H9 (cell line): ENCODE results near the gene ZNF71. TPM values are rescaled to one million over a fixed set of nuclear protein-coding genes. Genes with fewer than 3 reads are reported as not detected.

Experiments used
- DNase-seq: peaks from one replicate; pipeline ENCODE4 v3.0.0-alpha.2; 2017
- H2AFZ ChIP-seq: one replicate; pipeline ENCODE4 v1.6.1; 2013; ENCODE audit warnings: mild to moderate bottlenecking, low read length, control low read depth, moderate library complexity
- H2AK5ac ChIP-seq: 2 replicates; pipeline ENCODE4 v1.6.1; 2013; ENCODE audit warnings: low read length, control low read depth, mixed read lengths; ENCODE audit not compliant: insufficient read length
- H2BK120ac ChIP-seq: one replicate; pipeline ENCODE4 v1.6.1; 2013; ENCODE audit warnings: low read depth, mild to moderate bottlenecking, low read length, control low read depth, inconsistent platforms; ENCODE audit not compliant: poor library complexity, severe bottlenecking
- H2BK12ac ChIP-seq: 2 replicates; pipeline ENCODE4 v1.6.1; 2013; ENCODE audit warnings: low read length, control low read depth, mixed read lengths, low read depth; ENCODE audit not compliant: insufficient read length
- H2BK15ac ChIP-seq: 2 replicates; pipeline ENCODE4 v1.6.1; 2013; ENCODE audit warnings: low read depth, low read length, control low read depth
- H2BK20ac ChIP-seq: one replicate; pipeline ENCODE4 v1.6.1; 2013; ENCODE audit warnings: low read depth, mild to moderate bottlenecking, low read length, control low read depth, inconsistent platforms; ENCODE audit not compliant: poor library complexity, severe bottlenecking
- H2BK5ac ChIP-seq: 2 replicates; pipeline ENCODE4 v1.6.1; 2013; ENCODE audit warnings: low read length, control low read depth, mixed read lengths; ENCODE audit not compliant: insufficient read length
- H3K14ac ChIP-seq: 2 replicates; pipeline ENCODE4 v1.6.1; 2013; ENCODE audit warnings: low read length, control low read depth; ENCODE audit not compliant: insufficient read depth
- H3K18ac ChIP-seq: 2 replicates; pipeline ENCODE4 v1.6.1; 2013; ENCODE audit warnings: low read depth, mild to moderate bottlenecking, mixed read lengths, low read length, control low read depth; ENCODE audit not compliant: insufficient read length
- H3K23ac ChIP-seq: 2 replicates; pipeline ENCODE4 v1.6.1; 2013; ENCODE audit warnings: low read length, control low read depth, mixed read lengths, low read depth; ENCODE audit not compliant: insufficient read length
- H3K23me2 ChIP-seq: 2 replicates; pipeline ENCODE4 v1.6.1; 2013; ENCODE audit warnings: low read depth, mild to moderate bottlenecking, mixed read lengths, low read length, control low read depth; ENCODE audit not compliant: insufficient read length, poor library complexity, severe bottlenecking
- H3K27ac ChIP-seq: 2 replicates; pipeline ENCODE4 v1.5.1; 2013; ENCODE audit warnings: low read length, control low read depth, mixed read lengths, low read depth; ENCODE audit not compliant: insufficient read length
- H3K27me3 ChIP-seq: 2 replicates; pipeline ENCODE4 v1.6.1; 2013; ENCODE audit warnings: low read length, control low read depth, inconsistent platforms; ENCODE audit not compliant: insufficient read depth
- H3K4ac ChIP-seq: 2 replicates; pipeline ENCODE4 v1.6.1; 2013; ENCODE audit warnings: low read depth, mild to moderate bottlenecking, control low read depth, inconsistent platforms, low read length, moderate library complexity
- H3K4me1 ChIP-seq: 2 replicates; pipeline ENCODE4 v1.6.1; 2013; ENCODE audit warnings: low read length, control low read depth, inconsistent platforms; ENCODE audit not compliant: insufficient read depth
- H3K4me2 ChIP-seq: 2 replicates; pipeline ENCODE4 v1.6.1; 2013; ENCODE audit warnings: low read length, control low read depth, mixed read lengths; ENCODE audit not compliant: insufficient read length, insufficient read depth
- H3K56ac ChIP-seq: 2 replicates; pipeline ENCODE4 v1.6.1; 2013; ENCODE audit warnings: low read depth, mild to moderate bottlenecking, mixed read lengths, low read length, control low read depth; ENCODE audit not compliant: insufficient read length
- H3K79me1 ChIP-seq: 2 replicates; pipeline ENCODE4 v1.6.1; 2013; ENCODE audit warnings: low read depth, mild to moderate bottlenecking, moderate library complexity, low read length, control low read depth, inconsistent platforms; ENCODE audit not compliant: insufficient read depth, poor library complexity, severe bottlenecking
- H3K79me2 ChIP-seq: 2 replicates; pipeline ENCODE4 v1.6.1; 2013; ENCODE audit warnings: low read length, control low read depth, inconsistent platforms; ENCODE audit not compliant: insufficient read depth
- H3K9ac ChIP-seq: 2 replicates; pipeline ENCODE4 v1.6.1; 2013; ENCODE audit warnings: low read length, control low read depth, mixed read lengths; ENCODE audit not compliant: insufficient read length; ENCODE audit errors: extremely low read depth
- H3K9me3 ChIP-seq: one replicate; pipeline ENCODE4 v1.6.1; 2013; ENCODE audit warnings: low read depth, low read length, inconsistent platforms; ENCODE audit not compliant: control insufficient read depth
- H3T11ph ChIP-seq: one replicate; pipeline ENCODE4 v1.6.1; 2013; ENCODE audit warnings: mild to moderate bottlenecking, low read length, control low read depth, inconsistent platforms
- H4K20me1 ChIP-seq: one replicate; pipeline ENCODE4 v1.6.1; 2013; ENCODE audit not compliant: control insufficient read depth, insufficient read length, insufficient read depth
- H4K5ac ChIP-seq: 2 replicates; pipeline ENCODE4 v1.6.1; 2013; ENCODE audit warnings: low read depth, mild to moderate bottlenecking, mixed read lengths, low read length, control low read depth; ENCODE audit not compliant: insufficient read length
- H4K8ac ChIP-seq: replicated peaks from 2 replicates; pipeline ENCODE4 v1.6.1; 2013; ENCODE audit warnings: low read length, control low read depth, mixed read lengths, low read depth; ENCODE audit not compliant: insufficient read length
- H4K91ac ChIP-seq: 2 replicates; pipeline ENCODE4 v1.6.1; 2013; ENCODE audit warnings: low read depth, mild to moderate bottlenecking, moderate library complexity, mixed read lengths, low read length, control low read depth; ENCODE audit not compliant: insufficient read length
- H3K27ac Mint-ChIP-seq, 3 experiments: 2 replicates in 2 of 3; 3 replicates in 1 of 3; pipeline ENCODE4 v1.8.0; 2020 to 2021; ENCODE audit warnings: mixed read lengths in 3 of 3, mild to moderate bottlenecking in 1 of 3, moderate library complexity in 1 of 3
- H3K27me3 Mint-ChIP-seq: 2 replicates; pipeline ENCODE4 v1.8.0; 2021; ENCODE audit warnings: low read depth, mild to moderate bottlenecking, moderate library complexity, mixed read lengths
- H3K36me3 Mint-ChIP-seq, 3 experiments: 2 replicates in 2 of 3; 3 replicates in 1 of 3; pipeline ENCODE4 v1.8.0; 2020 to 2021; ENCODE audit warnings: low read depth in 3 of 3, mixed read lengths in 3 of 3; ENCODE audit not compliant: insufficient read depth in 1 of 3
- H3K4me1 Mint-ChIP-seq, 2 experiments: 2 replicates each; pipeline ENCODE4 v1.8.0; 2020; ENCODE audit warnings: mixed read lengths in 2 of 2
- H3K4me3 Mint-ChIP-seq, 2 experiments: 2 replicates in 1 of 2; 3 replicates in 1 of 2; pipeline ENCODE4 v1.8.0; 2020 to 2021; ENCODE audit warnings: mild to moderate bottlenecking in 2 of 2, mixed read lengths in 2 of 2, moderate library complexity in 1 of 2
- H3K9me3 Mint-ChIP-seq, 2 experiments: 2 replicates in 1 of 2; 3 replicates in 1 of 2; pipeline ENCODE4 v1.8.0; 2020; ENCODE audit warnings: mild to moderate bottlenecking in 2 of 2, mixed read lengths in 2 of 2, moderate library complexity in 1 of 2
- WGBS: extraction: QIAGEN DNeasy Blood & Tissue Kit; methylation state at CpG from one replicate; pipeline ENCODE4 v1.1.7; 2013; ENCODE audit warnings: missing lambda C conversion rate, low lambda C conversion rate, mixed read lengths; ENCODE audit not compliant: insufficient read length; ENCODE audit errors: extremely low coverage; 5-methylcytosine and 5-hydroxymethylcytosine counted together
- total RNA-seq: library from RNA; stranded (reverse); gene quantifications from 2 replicates; pipeline ENCODE4 v1.2.1, GENCODE V29; 2021
- TF ChIP-seq, protein P1 (sequence below): fragments of 200-600 bp; sonication (generic); conservative IDR thresholded peaks from 3 replicates; pipeline ENCODE4 v1.8.0; 2021; ENCODE audit warnings: antibody characterized with exemption, mild to moderate bottlenecking

Gene ZNF71
- total RNA-seq, 1 experiment from 2014 or later: 7.2 TPM

GRCh38 chr19:56663931-56664500 is 68.9 kb downstream of the ZNF71 start:
- H2AFZ ChIP-seq: no peak overlapping the region
- no peak overlapping the region for H2BK20ac ChIP-seq
- H2BK5ac ChIP-seq: no peak overlapping the region
- H2BK15ac ChIP-seq: no peak overlapping the region
- Mint-ChIP-seq H3K9me3 (peaks cover 88 to 99% of the 10 kb centered on the region in 2 experiments), H3K4me1 (no peaks in the 10 kb centered on the region), H3K27ac (no peak overlapping the region), H3K36me3 (peaks cover 12 to 31% (median 23%) of the 10 kb centered on the region in 3 experiments; a peak in 6 of 7 replicates), H3K27me3 (peaks cover 2% of the 10 kb centered on the region), H3K4me3 (no peak overlapping the region)
- H3T11ph ChIP-seq: no peak overlapping the region
- H3K79me1 ChIP-seq: no peaks in the 10 kb centered on the region
- WGBS: no CpG with 5 or more reads among the region's 60 CpGs
- no peaks in the 10 kb centered on the region for H3K23me2 ChIP-seq
- no peak overlapping the region for H3K4ac ChIP-seq
- H4K20me1 ChIP-seq: no peaks in the 10 kb centered on the region
- TF ChIP-seq, protein P1, sequence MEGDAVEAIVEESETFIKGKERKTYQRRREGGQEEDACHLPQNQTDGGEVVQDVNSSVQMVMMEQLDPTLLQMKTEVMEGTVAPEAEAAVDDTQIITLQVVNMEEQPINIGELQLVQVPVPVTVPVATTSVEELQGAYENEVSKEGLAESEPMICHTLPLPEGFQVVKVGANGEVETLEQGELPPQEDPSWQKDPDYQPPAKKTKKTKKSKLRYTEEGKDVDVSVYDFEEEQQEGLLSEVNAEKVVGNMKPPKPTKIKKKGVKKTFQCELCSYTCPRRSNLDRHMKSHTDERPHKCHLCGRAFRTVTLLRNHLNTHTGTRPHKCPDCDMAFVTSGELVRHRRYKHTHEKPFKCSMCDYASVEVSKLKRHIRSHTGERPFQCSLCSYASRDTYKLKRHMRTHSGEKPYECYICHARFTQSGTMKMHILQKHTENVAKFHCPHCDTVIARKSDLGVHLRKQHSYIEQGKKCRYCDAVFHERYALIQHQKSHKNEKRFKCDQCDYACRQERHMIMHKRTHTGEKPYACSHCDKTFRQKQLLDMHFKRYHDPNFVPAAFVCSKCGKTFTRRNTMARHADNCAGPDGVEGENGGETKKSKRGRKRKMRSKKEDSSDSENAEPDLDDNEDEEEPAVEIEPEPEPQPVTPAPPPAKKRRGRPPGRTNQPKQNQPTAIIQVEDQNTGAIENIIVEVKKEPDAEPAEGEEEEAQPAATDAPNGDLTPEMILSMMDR: no peak
- no peak overlapping the region for H3K14ac ChIP-seq
- H3K79me2 ChIP-seq: no peaks in the 10 kb centered on the region
- DNase-seq: no peak
- H3K4me1 ChIP-seq: no peaks in the 10 kb centered on the region
- no peaks in the 10 kb centered on the region for H3K27me3 ChIP-seq
- H3K23ac ChIP-seq: no peak overlapping the region
- H3K9ac ChIP-seq: no peak overlapping the region
- no peak overlapping the region for H4K5ac ChIP-seq
- H3K27ac ChIP-seq: no peak overlapping the region
- no peak overlapping the region for H4K91ac ChIP-seq
- no peak overlapping the region for H4K8ac ChIP-seq
- no peak overlapping the region for H2BK12ac ChIP-seq
- no peak overlapping the region for H3K4me2 ChIP-seq
- peaks cover 55% of the 10 kb centered on the region for H3K9me3 ChIP-seq
- H3K56ac ChIP-seq: no peak overlapping the region
- no peak overlapping the region for H3K18ac ChIP-seq
- H2AK5ac ChIP-seq: no peak overlapping the region
- H2BK120ac ChIP-seq: no peak overlapping the region
